GM12801 (cell line): ENCODE results near the gene REEP5.

Experiments
- CTCF ChIP-seq: IDR thresholded peaks from one replicate; pipeline ENCODE4 v1.5.1; 2011; ENCODE audit warnings: control low read depth; ENCODE audit not compliant: insufficient read length; ENCODE audit errors: extremely low read depth

The REEP5 gene

GRCh38 chr5:112960315-112960714, 38.3 kb upstream of the REEP5 start:
- no peak for TF ChIP-seq CTCF

GRCh38 chr5:112958093-112959088, 36.4 kb upstream of the REEP5 start:
- no peak for TF ChIP-seq CTCF

- TF ChIP-seq CTCF, result no peak
Observed at GRCh38 chr5:112957036-112957808, 35.2 kb upstream of the REEP5 start.

GRCh38 chr5:112956606-112957005, 34.6 kb upstream of the REEP5 start:
- TF ChIP-seq CTCF, result no peak

GRCh38 chr5:112951124-112951702, 29.2 kb upstream of the REEP5 start:
- TF ChIP-seq CTCF, result no peak

- no peak for TF ChIP-seq CTCF
Observed at GRCh38 chr5:112948458-112948857, 26.4 kb upstream of the REEP5 start.

- no peak for TF ChIP-seq CTCF
Observed at GRCh38 chr5:112940670-112941069, 18.6 kb upstream of the REEP5 start.
